HL-60 (cell line): Measurements from ENCODE around the gene IQGAP1.

Experiments used
- DNase-seq, 2 experiments: peaks; one replicate each; pipeline ENCODE4 v3.0.0-alpha.2; 2010 to 2020; ENCODE audit warnings: low read depth in 1 of 2, low spot score in 1 of 2
- H3K27ac ChIP-seq: fragments of 250-450 bp; sonication (Bioruptor Pico); replicated peaks from 2 replicates; pipeline ENCODE4 v1.5.1; 2020; ENCODE audit warnings: mild to moderate bottlenecking, moderate library complexity
- H3K27me3 ChIP-seq: fragments of 250-450 bp; sonication (Bioruptor Pico); 2 replicates; pipeline ENCODE4 v1.5.1; 2021; ENCODE audit warnings: mild to moderate bottlenecking, moderate library complexity; ENCODE audit not compliant: insufficient read depth, poor library complexity, severe bottlenecking
- H3K4me3 ChIP-seq: replicated peaks from 2 replicates; pipeline ENCODE4 v1.5.1; 2011; ENCODE audit warnings: mild to moderate bottlenecking, control low read depth, low read length; ENCODE audit not compliant: insufficient read depth
- GABPA ChIP-seq: IDR thresholded peaks from 2 replicates; pipeline ENCODE4 v1.6.1; 2012; ENCODE audit warnings: low read depth
- POLR2AphosphoS5 ChIP-seq: IDR thresholded peaks from 2 replicates; pipeline ENCODE4 v1.6.1; 2012; ENCODE audit warnings: low read depth
- SPI1 ChIP-seq: IDR thresholded peaks from 2 replicates; pipeline ENCODE4 v1.6.1; 2012; ENCODE audit warnings: low read depth, mild to moderate bottlenecking, borderline replicate concordance
- TF ChIP-seq, protein P1 (sequence below): IDR thresholded peaks from 2 replicates; pipeline ENCODE4 v1.6.1; 2012; ENCODE audit warnings: low read depth; ENCODE audit not compliant: insufficient replicate concordance
- TF ChIP-seq, protein P2 (sequence below): IDR thresholded peaks from one replicate; pipeline ENCODE4 v1.5.1; 2011; ENCODE audit warnings: low read length, control low read depth, inconsistent platforms; ENCODE audit not compliant: insufficient read depth

Gene IQGAP1

DNA sequence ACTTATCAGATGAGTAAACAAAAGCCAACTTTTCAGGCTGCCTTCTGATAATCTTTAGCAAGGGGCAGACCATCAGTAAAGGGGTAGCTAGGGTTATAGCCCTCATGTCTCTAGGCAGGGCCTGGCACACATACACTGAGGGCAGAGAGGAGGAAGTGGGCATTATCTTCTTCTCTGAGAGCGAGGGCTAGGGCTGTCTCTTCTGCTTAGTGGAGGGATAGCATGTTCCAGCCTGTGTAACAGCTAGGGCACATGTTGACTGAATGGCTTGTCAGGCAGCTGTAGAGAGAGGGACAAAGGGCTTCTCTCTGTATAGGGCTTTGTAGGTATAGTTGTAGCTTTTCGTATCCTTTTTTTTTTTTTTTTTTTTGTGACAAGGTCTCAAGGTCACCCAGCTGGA is 159.5 kb downstream of the IQGAP1 start:
- no peak for DNase-seq
- H3K27ac ChIP-seq, result no peak overlapping the region
- no peak overlapping the region for H3K4me3 ChIP-seq
- TF ChIP-seq, protein P1, sequence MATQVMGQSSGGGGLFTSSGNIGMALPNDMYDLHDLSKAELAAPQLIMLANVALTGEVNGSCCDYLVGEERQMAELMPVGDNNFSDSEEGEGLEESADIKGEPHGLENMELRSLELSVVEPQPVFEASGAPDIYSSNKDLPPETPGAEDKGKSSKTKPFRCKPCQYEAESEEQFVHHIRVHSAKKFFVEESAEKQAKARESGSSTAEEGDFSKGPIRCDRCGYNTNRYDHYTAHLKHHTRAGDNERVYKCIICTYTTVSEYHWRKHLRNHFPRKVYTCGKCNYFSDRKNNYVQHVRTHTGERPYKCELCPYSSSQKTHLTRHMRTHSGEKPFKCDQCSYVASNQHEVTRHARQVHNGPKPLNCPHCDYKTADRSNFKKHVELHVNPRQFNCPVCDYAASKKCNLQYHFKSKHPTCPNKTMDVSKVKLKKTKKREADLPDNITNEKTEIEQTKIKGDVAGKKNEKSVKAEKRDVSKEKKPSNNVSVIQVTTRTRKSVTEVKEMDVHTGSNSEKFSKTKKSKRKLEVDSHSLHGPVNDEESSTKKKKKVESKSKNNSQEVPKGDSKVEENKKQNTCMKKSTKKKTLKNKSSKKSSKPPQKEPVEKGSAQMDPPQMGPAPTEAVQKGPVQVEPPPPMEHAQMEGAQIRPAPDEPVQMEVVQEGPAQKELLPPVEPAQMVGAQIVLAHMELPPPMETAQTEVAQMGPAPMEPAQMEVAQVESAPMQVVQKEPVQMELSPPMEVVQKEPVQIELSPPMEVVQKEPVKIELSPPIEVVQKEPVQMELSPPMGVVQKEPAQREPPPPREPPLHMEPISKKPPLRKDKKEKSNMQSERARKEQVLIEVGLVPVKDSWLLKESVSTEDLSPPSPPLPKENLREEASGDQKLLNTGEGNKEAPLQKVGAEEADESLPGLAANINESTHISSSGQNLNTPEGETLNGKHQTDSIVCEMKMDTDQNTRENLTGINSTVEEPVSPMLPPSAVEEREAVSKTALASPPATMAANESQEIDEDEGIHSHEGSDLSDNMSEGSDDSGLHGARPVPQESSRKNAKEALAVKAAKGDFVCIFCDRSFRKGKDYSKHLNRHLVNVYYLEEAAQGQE, result no peak
- TF ChIP-seq POLR2AphosphoS5 (no peak), SPI1 (peak; percentile 34; the same call in 1 of the 2 replicates), GABPA (no peak)
- H3K27me3 ChIP-seq, result no peaks in the 10 kb centered on the region

DNA sequence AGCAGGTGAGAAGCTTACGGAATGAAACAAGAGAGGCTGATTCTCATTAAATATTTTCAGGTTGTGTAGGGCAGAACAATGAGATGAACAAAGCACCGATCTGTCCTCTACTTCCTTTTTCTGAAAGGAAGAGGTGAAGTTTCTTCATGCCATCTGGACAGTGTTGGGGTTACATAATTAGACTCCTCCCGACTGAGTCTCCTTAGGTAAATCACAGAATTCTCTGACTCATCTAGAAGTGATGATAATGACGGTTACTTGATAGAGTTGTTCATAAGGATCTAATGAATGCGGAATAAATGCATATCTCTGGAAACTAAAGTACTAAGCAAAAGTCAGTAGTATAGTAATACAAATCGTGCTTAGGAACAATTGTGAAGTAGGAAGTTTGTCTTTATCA is 162.9 kb downstream of the IQGAP1 start:
- Histone ChIP-seq H3K4me3 (no peak overlapping the region), H3K27me3 (no peaks in the 10 kb centered on the region), H3K27ac (no peak overlapping the region)
- TF ChIP-seq GABPA (no peak), POLR2AphosphoS5 (peak; percentile 33; the same call in 1 of the 2 replicates), SPI1 (peak; percentile 76; the same call in 1 of the 2 replicates)
- TF ChIP-seq, protein P2, sequence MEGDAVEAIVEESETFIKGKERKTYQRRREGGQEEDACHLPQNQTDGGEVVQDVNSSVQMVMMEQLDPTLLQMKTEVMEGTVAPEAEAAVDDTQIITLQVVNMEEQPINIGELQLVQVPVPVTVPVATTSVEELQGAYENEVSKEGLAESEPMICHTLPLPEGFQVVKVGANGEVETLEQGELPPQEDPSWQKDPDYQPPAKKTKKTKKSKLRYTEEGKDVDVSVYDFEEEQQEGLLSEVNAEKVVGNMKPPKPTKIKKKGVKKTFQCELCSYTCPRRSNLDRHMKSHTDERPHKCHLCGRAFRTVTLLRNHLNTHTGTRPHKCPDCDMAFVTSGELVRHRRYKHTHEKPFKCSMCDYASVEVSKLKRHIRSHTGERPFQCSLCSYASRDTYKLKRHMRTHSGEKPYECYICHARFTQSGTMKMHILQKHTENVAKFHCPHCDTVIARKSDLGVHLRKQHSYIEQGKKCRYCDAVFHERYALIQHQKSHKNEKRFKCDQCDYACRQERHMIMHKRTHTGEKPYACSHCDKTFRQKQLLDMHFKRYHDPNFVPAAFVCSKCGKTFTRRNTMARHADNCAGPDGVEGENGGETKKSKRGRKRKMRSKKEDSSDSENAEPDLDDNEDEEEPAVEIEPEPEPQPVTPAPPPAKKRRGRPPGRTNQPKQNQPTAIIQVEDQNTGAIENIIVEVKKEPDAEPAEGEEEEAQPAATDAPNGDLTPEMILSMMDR, result no peak
- TF ChIP-seq, protein P1, result no peak
- peak; percentile 79 to 80 for DNase-seq
